Fibroblast of skin of left quadriceps (primary cell): ENCODE measurements around the gene ATP13A1.

Source experiments
- DNase-seq, 2 experiments: peaks; one replicate each; pipeline ENCODE4 v3.0.0-alpha.2; 2013; ENCODE audit warnings: low read depth in 2 of 2

The ATP13A1 gene

DNA sequence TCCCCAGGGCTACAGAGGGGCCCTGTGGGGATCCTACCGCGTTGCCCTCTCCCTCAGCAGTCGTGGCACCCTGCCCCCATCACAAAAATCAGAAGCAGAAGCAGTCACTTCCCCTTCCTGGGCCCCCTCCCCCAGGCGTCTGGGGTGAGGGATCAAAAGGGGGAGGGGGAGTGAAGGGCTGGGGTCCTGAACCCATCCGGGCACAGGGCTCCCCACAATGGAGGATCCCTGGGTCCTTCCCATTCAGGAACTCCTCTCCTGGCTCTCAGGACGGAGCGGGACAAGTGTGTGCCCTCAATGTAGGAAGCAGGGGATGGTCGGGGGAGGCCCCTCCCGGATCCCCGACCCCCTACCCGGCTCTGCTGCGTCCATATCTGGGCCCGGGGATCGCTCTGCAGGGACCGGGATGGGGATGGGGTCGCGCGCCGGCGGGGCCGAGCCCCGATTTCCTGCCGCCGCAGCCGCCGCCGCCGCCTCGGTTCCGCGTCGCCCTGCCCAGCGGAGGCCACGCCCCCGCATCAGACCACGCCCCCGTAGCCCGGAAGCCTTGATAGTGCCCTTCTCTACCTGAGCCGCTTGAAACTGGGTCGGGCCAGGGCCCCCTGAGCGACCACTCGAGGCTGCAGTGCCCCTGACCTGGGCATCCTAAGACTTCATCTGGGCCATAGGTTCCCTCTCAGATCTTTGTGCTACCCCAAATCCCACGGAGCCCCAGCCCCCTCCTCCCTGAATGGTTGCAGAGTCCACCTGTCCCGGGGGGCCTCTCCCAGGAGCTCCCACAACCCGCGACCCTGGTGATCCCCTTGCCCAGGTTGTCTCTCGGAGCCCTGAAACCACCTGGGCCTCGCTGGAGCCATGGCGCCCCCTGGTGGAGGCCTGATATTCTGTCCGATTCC is 20.1 kb downstream of the ATP13A1 start, which contains the start of gene GMIP:
Gene GMIP (minus strand): TSS at position 500 of the 896 bp plus-strand sequence. CDS start 128 bp downstream, at position 372.
- DNase-seq: no peak

DNA sequence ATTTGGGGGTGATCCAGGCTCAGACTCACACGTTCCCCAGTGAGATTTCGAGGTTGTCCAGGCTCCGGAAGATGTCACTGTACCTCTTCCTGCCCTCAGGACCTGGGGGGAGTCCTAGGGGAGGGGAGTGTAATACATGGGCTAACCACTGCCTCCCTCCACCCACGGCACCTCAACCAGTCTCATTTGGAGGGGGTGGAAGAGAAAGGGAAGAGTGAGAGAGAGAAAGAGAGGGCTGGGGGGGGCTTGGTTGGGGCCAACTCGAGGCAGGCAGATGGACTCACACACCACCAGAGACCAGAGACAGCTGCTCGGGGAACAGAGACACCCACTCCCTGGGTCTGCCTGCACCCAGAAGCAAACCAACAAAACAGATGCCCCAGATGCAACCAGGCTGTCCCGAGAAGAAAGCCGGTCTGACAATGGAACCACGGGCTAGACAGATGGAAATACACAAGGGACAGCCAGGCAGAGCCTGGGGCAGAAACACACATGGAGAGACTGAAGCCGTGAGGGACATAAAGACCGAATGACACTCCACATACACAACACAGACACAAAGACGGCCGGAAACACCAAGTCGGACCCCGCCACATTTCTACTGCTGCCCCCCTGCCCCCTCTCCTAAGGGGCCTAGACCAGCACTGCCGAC is 20.8 kb downstream of the ATP13A1 start:
- no peak for DNase-seq

- DNase-seq: no peak
These were observed 25.8 kb downstream of the ATP13A1 start for GRCh38 chr19:19637523-19638251.

DNA sequence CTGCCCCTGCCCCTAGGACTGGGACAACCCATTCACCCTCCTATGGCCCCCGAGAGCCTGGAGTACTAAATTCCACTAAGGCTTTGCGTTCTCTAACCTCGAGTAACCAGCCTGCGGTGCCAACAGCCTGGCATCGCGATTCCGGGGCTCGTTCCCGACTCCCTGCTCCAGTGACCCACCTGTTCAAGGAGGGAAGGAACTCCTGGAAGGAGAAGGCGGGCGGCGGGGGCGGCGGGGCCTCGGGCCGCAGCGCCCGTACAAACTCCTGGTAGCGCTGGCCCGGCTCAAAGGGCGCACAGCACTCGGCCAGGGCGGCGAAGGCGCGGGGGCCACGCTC is 26.3 kb downstream of the ATP13A1 start:
- DNase-seq: no peak

GRCh38 chr19:19636573-19637185 is 26.8 kb downstream of the ATP13A1 start:
- no peak for DNase-seq

- no peak for DNase-seq
These were observed 28.2 kb downstream of the ATP13A1 start for GRCh38 chr19:19635313-19635702.

- DNase-seq: no peak
These were observed 28.8 kb downstream of the ATP13A1 start for GRCh38 chr19:19634516-19635312.

GRCh38 chr19:19633711-19634515 is 29.6 kb downstream of the ATP13A1 start:
- no peak for DNase-seq

DNA sequence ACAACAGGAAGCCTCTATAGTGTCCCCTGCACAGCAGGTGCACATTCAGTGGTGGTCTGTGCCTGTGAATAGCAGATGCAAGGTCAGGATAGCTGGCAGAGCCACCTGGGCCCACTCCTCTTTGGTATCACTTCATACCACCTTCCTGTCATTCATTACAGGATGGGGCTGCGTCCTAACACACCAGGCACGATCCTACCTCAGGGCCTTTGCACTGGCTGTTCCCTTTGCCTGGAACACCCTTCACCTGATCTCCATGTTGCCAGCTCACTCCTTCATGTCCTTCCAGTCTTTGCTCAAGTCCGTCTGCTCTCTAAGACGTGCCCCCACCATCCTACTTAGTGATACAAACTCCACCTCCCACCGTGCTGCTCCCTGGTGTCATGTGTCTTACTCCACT is 30.8 kb downstream of the ATP13A1 start:
- no peak for DNase-seq

DNA sequence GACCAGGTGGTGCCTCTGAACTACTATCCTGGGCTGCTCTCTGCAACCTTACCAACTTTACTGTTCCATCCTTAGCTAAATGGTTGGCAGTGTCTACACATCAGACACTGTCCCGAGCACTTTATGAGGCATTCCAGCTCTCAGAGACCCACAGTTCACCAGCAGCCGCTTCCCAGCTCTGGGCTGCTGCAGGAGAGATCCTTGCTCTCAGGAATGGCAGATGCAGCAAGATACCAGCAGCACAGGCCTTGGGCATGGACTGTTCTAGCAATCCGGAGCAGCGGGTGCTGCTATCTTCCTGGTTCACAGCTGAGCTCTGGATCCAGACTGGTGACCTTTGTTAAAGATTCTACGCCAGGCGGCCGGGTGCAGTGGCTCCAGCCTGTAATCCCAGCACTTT is 32.1 kb downstream of the ATP13A1 start:
- DNase-seq: no peak

- DNase-seq: no peak
These were observed 33.0 kb downstream of the ATP13A1 start for GRCh38 chr19:19630426-19630825.

DNA sequence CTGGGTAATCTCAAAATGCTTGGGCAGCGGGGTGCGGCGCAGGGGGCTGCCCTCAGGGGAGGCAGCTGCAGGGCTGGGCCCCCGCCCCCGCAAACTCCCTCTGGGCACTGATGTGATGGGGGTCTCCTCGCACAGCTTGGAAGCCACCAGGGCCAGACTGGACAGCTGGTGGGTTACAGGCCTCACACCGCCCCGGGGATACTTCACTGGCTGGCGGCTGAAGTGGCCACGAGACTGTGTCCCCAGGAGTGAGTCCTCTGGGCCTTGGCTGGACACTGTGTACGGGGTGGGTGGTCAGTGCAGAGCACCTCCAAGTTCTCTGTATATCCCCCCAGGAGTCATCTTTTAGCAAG is 33.4 kb downstream of the ATP13A1 start:
- no peak for DNase-seq

DNA sequence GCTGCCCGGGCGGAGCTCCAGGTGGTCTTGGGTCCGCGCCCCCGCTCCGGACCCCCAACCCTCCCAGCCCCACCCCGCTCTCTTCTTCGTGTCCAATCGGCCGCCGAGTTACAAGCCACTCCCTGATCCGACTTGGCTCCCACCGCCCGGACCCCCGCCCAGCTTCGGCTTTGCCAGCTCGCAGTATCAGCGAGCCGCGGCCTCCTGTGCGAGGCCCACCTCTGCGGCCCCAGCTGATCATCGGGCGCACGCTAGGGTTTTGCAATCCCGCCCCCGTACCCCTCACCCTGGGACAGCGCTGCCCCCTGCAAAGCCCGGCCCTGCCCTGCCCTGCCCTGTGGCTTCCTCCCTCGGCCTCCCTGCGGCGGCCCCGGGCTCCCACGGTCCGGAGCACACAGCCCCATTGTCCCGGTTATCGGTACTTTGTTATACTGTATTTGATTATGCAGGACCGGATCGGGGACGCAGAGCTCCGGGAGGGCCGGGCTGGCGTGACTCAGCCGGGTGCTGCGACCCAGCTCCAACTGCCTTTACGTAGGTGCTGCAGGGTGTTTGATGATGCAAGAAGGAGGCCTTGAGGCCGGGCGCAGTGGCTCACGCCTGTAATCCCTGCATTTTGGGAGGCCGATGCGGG is 34.9 kb downstream of the ATP13A1 start:
- DNase-seq: peak in 1 of 2 experiments; percentile 14

DNA sequence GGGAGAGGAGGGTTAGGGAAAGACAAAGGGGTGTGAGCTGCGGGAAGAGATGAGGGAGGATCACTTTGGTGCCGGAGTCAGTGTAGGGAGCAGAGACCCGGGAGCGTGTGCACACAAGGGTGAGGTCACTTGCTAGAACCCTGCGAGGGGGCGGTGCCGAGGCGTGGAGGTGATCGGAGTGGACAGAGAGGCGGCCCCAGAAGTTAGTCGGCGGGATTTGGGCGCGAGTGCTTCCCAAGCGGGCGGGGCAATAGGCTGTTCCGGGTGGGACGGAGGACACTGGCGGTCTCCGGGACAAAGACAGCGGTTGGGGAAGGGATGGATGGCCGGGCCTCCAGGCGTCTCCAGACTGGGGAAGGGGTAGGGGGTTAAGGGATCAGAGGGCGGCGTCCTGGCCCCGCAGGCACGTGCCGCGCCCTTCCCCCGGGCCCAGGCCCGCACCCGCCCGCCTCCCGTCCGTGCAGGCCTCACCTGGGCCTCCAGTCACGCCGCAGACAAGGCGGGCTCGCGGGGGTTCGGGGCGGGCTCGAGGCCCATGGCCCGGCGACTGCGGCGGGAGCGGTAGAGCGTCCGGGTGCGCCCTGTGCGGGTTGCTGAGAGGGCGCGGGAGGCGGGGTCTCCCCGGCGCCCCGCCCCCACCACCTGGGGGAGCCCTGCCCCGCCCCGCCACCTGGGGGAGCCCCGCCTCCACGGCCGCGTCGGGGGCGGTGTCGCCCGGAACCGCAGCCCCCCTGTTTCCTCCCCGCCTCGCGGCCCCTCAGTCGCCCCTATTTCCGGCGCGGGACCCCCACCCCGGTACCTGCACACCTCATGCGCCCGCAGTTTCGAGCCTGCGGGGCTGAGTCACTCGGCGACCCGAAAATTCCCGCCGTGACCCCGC is 35.6 kb downstream of the ATP13A1 start, which contains the start of gene LPAR2:
Gene LPAR2 (minus strand): TSS at position 600 of the 880 bp plus-strand sequence. CDS start 945 bp downstream, outside the sequence.
- no peak for DNase-seq

DNA sequence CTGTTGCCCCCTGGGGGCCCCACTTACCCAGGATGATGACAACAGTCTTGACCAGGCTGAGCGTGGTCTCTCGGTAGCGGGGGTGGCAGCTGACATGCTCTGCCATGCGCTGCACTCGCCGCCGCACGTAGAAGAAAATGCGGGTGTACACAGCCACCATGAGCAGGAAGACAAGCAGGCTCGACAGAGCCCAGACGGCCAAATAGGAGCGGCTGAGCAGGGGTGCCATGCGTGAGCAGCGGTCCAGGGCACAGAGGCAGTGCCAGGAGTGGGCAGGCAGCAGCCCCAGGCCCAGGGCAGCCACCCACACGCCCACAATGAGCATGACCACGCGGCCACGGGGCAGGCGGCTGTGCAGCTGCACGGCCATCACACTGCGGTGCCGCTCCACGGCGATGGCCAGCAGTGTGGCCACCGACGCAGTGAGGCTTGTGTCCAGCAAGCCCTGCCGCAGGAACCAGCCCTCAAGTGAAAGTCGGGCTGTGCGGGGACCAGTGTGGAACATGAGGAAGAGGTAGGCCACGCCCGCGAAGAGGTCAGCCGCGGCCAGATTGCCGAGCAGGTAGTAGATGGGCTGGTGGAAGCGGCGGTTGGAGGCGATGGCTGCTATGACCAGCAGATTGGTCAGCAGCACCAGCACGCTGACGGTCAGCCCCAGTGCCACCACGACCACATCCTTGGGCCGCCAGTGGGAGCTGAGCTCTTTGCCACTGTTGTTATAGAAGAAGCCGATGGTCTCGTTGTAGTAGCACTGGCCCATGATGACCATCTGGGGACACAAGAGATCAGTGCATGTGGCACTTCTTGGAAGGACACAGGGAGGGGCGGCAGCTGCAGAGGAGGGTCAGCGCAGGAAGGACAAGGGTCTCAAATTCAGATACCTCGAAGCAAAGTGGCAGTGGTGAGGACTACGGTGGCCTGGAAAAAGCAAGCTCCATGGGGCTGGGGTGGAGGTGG is 36.7 kb downstream of the ATP13A1 start:
- no peak for DNase-seq

DNA sequence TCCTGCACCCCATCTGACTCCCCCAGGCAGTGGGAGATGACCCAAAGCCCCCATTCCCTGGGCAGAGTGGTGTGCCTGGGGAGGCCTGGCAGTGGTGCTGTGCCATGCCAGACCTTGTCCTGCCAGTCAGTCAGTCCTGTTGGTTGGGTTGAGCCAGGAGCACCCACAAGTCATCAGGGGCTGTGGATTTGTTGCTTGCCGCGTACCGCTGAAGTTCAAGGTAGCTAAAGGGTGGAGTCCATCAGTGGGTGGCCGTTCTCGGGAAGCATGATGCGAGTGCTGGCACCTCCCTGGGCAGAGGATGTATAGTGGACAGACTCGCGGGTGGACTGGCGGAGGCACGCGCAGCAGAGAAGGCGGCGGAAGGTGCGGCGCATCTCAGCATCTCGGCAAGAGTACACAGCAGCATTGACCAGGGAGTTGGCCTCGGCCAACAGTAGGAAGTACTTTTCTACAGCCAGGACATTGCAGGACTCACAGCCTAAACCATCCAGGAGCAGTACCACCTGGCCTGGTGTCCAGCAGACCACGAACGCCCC is 39.4 kb downstream of the ATP13A1 start:
- DNase-seq: no peak

- DNase-seq: no peak
These were observed 40.1 kb downstream of the ATP13A1 start for GRCh38 chr19:19623383-19623782.
